Measurements from ENCODE around the gene LRP1B.

The LRP1B gene

GRCh38 chr2:141381946-141382345, 748.9 kb downstream of the LRP1B start:
- FAIRE-seq, result no peak

GRCh38 chr2:141380008-141380979, 750.5 kb downstream of the LRP1B start:
- no peak for FAIRE-seq

- FAIRE-seq, result no peak
These were observed 766.0 kb downstream of the LRP1B start for GRCh38 chr2:141364821-141365220.

GRCh38 chr2:141362311-141362710, 768.5 kb downstream of the LRP1B start:
- FAIRE-seq, result no peak

GRCh38 chr2:141348481-141348880, 782.3 kb downstream of the LRP1B start:
- no peak for FAIRE-seq

GRCh38 chr2:141341444-141341843, 789.4 kb downstream of the LRP1B start:
- no peak for FAIRE-seq

- no peak for FAIRE-seq
These were observed 799.7 kb downstream of the LRP1B start for GRCh38 chr2:141331127-141331526.

- no peak for FAIRE-seq
These were observed 800.9 kb downstream of the LRP1B start for GRCh38 chr2:141329964-141330363.

GRCh38 chr2:141323571-141323970, 807.2 kb downstream of the LRP1B start:
- FAIRE-seq, result no peak

- FAIRE-seq, result no peak
These were observed 812.8 kb downstream of the LRP1B start for GRCh38 chr2:141317986-141318385.

- no peak for FAIRE-seq
These were observed 814.2 kb downstream of the LRP1B start for GRCh38 chr2:141316606-141317005.

- no peak for FAIRE-seq
These were observed 814.7 kb downstream of the LRP1B start for GRCh38 chr2:141316103-141316502.

- no peak for FAIRE-seq
These were observed 816.8 kb downstream of the LRP1B start for GRCh38 chr2:141313972-141314371.

- no peak for FAIRE-seq
These were observed 819.4 kb downstream of the LRP1B start for GRCh38 chr2:141311430-141311829.

- peak; percentile 6 for FAIRE-seq
These were observed 824.4 kb downstream of the LRP1B start for GRCh38 chr2:141306368-141306767.

- FAIRE-seq, result no peak
These were observed 829.3 kb downstream of the LRP1B start for GRCh38 chr2:141301551-141301950.

- no peak for FAIRE-seq
These were observed 850.8 kb downstream of the LRP1B start for GRCh38 chr2:141280037-141280436.

- FAIRE-seq, result no peak
These were observed 859.5 kb downstream of the LRP1B start for GRCh38 chr2:141271346-141271745.

GRCh38 chr2:141264848-141265247, 866.0 kb downstream of the LRP1B start:
- no peak for FAIRE-seq

- no peak for FAIRE-seq
These were observed 869.9 kb downstream of the LRP1B start for GRCh38 chr2:141260911-141261310.

GRCh38 chr2:141259683-141260082, 871.1 kb downstream of the LRP1B start:
- no peak for FAIRE-seq

- no peak for FAIRE-seq
These were observed 888.8 kb downstream of the LRP1B start for GRCh38 chr2:141242008-141242407.

- FAIRE-seq, result no peak
These were observed 904.3 kb downstream of the LRP1B start for GRCh38 chr2:141226560-141226959.

- FAIRE-seq, result no peak
These were observed 923.8 kb downstream of the LRP1B start for GRCh38 chr2:141207036-141207385.

Measured in A204.1 (cell line).